ENCODE results near the gene AFF3.
"Not testable (repeated sequence)": the region's sequence is repeated elsewhere in the genome, so short reads cannot be mapped to it uniquely, and the experiment has no call there.

AFF3 gene

DNA sequence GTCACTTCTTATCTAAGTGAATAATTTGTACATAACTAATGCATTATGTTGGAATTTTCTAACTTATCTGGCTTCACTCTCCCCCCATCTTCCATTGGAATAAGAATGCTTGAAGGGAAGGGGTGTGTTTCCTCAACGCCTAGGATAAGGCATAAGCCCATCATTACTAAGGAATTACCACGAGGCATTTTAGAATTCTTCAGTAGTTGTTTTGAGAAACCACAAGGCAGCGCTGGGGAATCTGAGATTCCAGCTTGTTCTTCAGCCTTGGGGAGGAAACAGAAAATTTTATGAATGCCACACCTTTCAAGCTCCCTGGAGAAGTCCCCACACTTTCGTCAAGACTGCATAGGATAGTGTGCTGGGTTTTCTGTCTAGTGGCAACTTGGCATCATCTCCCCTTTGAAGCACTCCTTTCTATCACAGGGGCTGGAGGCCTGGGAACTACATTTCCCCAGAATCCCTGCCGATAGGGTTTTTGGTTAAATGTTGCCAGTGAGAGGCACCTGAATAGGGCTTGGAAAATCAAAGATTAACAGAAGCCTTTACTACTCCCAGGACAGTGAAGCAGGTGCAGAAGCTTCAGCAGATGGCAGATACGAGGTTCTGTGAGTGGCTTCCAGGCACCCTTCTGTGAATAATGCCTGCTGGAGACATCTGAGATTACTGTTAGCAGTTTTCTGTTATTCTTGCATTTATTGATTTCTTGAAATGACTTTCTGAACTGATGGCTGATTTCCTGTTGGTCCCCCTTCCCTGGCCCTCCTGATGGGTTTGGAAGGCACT, 459.9 kb downstream of the AFF3 start:
- DNase-seq, result no peak

- no peak for DNase-seq
These were observed 461.4 kb downstream of the AFF3 start for GRCh38 chr2:99680946-99681345.

GRCh38 chr2:99679518-99679917, 462.9 kb downstream of the AFF3 start:
- DNase-seq, result no peak

DNA sequence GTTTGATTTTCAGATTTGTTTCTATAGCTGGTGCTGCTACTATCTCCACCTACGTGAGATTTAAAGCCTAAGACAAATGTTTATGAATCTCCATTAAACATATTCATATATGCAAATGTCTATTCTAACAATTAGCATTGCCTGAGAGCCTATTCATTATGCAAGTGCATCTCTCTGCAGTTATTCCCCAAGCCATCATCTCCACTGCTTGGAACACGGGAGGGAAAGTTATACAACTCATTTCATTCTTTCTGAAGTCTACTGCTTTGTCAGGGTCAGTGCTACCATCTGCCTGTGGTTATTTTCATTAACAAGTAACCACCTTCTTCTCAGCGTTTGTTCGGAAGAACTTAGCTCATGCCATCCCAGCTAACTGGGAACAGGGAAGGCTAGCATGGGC, 463.8 kb downstream of the AFF3 start:
- DNase-seq, result no peak

DNA sequence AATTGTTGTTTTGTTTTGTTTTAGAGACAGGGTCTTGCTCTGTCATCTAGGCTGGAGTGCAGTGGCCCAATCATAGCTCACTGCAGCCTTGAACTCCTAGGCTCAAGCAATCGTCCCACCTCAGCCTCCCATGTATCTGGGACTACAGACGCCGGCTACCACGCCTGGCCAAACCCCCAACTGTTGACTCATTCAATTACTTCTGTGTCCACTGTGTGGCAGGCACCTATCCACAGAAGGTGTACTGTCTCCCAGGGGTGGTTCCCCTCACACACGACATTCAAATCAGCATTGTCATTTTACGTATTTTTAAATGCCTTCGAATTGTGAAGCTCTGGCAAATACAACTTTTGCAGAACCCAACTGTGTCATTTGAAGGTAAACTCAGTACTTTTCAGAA, 464.6 kb downstream of the AFF3 start:
- no peak for DNase-seq

DNA sequence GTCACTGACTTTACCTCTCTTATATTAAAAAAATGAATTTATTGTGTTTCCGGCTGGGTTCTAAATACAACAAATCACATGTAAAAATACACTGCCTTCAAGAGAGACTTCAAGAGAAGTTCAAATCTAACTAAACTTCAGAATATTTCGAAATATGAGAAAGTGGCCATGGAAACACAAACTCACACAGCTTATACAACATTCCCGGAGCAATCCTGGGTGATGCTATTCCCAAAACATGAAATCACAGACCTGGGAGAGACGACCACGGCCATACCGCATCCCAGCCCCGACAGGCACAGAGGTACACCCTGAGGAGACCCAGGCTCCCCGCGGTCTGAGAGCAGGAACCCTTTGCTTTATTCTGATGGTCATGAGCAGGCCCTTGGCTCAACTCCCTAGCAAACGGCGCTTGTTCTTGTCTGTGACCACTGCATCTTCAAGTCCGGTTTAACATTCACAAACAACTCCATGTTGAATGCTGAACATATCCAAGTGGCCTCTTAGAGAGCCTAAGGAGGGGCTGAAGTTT, 467.2 kb downstream of the AFF3 start:
- DNase-seq, result no peak

- DNase-seq, result no peak
These were observed 468.3 kb downstream of the AFF3 start for GRCh38 chr2:99674090-99674489.

GRCh38 chr2:99672766-99673350, 469.5 kb downstream of the AFF3 start:
- DNase-seq, result no peak

GRCh38 chr2:99670768-99671734, 471.3 kb downstream of the AFF3 start:
- no peak for DNase-seq

GRCh38 chr2:99666256-99666655, 476.1 kb downstream of the AFF3 start:
- DNase-seq, result no peak

DNA sequence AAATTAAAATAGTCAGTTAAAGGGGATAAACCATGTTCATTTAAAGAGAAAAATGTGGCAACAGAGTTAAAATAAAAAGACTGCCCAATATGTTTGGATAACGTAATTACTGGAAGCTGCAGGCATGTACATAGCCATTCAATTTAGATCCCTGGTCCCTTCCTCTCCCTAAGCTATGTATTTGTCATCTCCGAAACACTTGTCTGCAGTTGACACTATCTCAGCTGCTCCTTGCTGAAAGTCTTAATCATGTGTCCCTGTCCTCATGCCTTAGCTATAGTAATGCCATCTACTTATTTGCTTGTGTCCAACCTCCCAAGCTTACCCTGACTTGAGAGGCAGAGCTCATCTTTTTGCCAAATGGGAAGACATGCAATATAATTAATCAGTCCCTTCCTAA, 478.7 kb downstream of the AFF3 start:
- no peak for DNase-seq

GRCh38 chr2:99662761-99663341, 479.5 kb downstream of the AFF3 start:
- no peak for DNase-seq

DNA sequence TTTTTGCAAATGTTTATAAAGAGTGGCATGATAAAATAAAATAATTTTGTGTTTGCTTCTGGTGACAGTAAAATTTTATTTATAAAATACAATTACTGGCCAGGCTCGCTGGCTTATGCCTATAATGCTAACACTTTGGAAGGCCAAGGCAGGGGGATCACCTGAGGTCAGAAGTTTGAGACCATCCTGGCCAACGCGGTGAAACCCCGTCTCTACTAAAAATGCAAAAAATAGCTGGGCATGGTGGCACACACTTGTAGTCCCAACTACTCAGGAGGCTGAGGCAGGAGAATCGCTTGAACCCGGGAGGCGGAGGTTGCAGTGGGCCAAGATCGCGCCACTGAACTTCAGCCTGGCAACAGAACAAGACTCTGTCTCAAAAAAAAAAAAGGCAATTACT, 480.6 kb downstream of the AFF3 start:
- DNase-seq, result not testable (repeated sequence)

DNA sequence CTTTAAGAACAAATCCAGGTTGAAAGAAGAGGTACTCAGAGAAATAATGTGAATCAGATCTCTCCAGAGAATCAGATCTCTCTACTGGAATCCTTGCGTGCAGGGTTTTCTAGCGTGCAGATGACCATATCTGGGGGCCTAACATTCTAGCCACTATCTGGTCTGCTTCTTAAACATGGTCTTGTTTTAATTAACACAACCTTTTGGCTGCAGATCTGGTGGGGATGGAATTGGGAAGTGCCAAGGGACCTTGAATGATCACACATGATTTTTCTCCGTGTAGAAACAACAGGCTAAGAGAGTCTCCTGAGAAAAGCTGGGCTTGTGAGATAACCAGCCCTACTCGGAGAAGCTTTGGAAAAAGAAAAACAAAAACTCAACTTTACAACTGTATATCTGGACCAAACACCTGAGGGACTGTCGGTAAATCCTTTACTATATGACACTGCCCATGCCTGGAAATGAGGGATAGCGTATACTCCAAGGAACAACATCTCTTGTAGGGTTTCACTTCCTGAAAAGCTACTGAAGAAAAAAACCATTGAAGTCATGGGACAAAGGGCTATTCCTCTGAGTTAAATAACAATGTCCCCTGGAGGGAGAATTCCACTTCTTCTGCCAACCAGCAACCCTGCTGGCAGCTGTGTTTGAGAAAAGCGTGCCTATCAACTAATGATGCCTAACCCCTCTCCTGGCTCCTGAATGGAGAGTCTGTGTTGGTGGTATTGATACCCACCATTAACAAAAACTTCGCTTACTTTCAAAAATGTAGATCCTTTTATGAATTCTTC, 481.6 kb downstream of the AFF3 start:
- no peak for DNase-seq

DNA sequence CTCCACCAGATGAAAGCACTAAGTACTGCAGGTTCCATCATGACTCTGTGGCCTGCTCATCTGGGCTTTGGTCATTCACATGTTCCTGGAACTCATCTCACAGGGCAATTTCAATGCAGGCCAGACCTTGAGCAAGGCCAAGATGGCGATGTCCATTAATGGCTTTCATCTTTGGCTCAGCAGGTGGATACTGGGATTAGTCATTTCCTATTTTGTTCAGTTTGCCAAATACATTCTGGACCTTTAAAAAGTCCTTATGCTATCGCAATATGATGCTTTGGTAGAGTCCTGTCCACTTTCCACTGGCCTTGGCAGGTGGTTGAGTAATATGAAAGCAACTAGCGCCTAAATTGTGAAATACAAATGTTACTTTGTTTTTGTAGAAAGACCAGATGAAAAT, 482.5 kb downstream of the AFF3 start:
- no peak for DNase-seq

DNA sequence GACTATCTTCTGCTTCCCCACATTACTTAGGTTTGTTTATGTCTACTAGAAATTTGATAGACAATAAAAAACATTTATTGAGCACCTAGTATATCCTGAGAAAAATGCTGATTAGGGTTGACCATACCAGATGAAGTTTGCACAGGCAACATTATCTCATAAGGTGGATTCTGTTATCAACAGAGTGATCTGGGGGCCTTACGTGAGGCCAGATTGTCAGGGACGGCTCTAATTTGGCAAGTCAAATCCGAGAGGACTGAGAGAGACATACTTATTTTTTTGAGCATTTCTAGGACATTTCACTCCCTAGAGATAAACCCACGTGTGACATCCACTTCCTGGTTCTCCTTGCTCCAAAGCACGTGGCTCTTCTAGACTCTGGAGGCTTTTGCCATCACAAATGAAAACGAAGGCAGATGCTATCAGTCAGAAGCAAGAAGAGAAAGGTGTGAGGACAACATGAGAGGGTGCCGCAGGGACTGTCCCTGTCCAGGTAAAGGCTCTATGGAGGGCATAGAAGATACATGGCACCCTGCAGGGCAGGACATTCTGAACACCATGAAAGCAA, 484.6 kb downstream of the AFF3 start:
- no peak for DNase-seq

- no peak for DNase-seq
These were observed 485.4 kb downstream of the AFF3 start for GRCh38 chr2:99656994-99657393.

GRCh38 chr2:99653433-99653832, 489.0 kb downstream of the AFF3 start:
- no peak for DNase-seq

DNA sequence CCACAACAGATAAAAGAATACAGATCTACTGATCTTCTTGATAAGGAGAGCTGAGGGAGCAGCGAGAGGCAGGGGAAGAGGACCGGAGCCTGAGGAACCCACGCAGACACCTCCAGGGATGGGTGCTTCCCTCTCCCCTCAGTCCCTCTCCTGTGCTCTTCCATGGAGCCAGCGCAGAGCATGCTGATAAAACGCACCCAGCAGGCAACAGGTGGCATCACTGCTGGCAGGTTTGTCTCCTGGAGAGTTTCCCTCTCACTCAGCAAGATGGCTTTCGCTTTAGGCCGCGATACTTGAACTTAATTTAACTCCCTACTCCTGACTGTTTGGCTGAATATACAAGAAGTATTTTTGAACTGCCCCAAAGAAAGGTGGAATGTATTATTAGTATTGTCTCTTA, 489.5 kb downstream of the AFF3 start:
- DNase-seq, result no peak

DNA sequence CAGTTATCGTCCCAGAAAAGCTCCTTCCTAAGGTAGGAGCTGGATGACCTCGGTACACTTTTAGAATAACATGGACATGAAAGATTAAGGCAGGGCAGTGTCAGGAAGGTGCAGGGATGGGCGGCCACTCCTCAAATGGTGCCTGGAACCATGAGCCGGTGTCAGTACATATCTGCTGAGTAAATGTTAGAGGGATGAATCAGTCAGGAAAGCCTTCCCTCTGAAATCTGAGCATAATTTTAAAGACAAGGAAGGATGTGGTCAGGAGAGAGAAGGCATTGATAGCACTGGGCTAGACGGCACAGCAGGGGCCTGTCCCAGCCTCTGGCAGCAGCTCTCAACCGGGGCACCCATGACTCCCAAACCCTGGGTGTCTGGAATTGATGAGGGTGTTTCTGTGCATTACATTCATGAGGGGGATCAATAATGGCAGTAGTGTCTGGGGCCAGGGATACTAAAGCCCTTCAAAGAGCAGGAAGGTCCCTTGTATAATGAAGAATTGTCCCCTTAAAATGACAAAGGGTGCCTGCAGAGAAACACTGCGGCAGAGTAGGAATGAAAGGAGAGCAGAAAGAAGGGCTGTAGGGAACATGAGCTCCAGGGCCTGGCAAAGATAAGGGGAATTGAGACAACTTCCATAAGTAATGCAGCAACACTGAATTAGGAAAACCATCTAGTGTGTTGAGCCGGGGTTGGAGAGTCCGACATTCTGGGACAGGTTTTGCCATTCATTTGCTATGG, 490.3 kb downstream of the AFF3 start:
- DNase-seq, result no peak

Data from stimulated activated CD4-positive, alpha-beta T cell treated with anti-CD3 and anti-CD28 coated beads, Interleukin-4, amount 100 ng/mL, for 24 hours (primary cell).